ENCODE data around the gene IQSEC3. TPM values are rescaled to one million over a fixed set of nuclear protein-coding genes. Genes with fewer than 3 reads are reported as not detected.

IQSEC3 gene
- total RNA-seq, 2 experiments from 2014 or later = not detected

DNA sequence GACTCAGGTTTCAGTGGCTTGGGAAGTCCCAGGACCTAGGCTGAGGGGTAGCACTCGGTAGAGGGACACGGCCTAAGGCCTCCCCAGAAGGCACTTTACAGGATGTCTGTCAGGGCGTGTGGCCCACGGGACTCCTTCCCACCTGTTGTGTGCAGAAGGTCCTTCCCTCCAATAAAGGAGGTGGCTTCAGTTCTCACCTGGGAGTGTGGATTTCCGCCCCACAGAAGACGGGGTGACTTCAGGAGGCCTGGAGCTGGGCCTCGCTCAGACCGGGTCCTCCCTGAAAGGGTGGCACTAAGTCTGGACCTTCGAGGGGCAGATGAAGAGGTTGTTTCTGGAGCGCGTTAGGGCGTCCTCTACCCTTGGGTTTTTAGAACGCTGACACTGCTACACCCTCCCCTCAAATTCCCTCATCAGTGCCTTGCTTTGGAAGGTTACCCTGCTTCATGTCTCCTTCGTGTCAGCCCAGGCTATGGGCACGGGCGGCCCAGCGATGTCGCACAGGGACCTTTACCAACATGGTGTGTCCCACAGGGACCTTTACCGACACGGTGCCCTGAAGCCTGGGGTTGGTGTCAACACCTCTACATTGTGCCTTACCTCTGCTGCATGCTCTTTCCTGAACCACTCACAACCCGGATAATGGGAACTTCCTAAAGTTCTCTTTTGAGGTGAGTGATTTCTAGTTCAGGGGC lies 140.3 kb downstream of the IQSEC3 start:
- peaks cover 39% of the 10 kb centered on the region for H3K27me3 Mint-ChIP-seq
- POLR2A ChIA-PET = no interaction called here
- no peak overlapping the region for H3K4me3 Mint-ChIP-seq
- H3K27ac Mint-ChIP-seq = no peak overlapping the region
- H3K9me3 Mint-ChIP-seq (ENCODE audit: low read depth) = no peaks in the 10 kb centered on the region
- no peak for ATAC-seq
- DNase-seq = no peak
- H3K36me3 Mint-ChIP-seq (ENCODE audit: low read depth) = no peaks in the 10 kb centered on the region
- CTCF ChIA-PET = no interaction called here
- H3K4me1 Mint-ChIP-seq = no peaks in the 10 kb centered on the region
- intact Hi-C loops (cut with DNase I, micrococcal nuclease) = no loop called here

DNA sequence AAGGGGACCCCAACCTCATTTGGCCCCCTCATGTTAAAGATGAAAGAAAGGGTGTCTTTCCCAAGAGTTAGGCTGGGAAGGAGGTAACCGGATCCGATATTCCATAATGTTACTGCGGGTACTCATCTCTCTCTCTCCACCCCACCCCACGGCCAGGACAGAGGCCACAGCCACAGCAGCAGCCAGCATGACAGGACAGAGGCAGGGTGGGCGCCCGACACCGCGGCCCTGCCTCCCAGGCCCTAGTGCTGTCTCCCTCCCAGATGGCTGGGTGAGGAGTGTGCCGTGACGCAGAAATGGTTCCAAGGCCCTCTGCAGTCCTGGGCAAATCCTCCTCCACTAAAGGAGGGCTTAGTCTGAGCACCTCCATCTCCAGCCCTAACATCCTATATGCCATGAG lies 141.2 kb downstream of the IQSEC3 start:
- Mint-ChIP-seq H3K4me3 (no peak overlapping the region), H3K4me1 (no peaks in the 10 kb centered on the region), H3K27ac (no peak overlapping the region), H3K36me3 (ENCODE audit: low read depth) (no peaks in the 10 kb centered on the region), H3K27me3 (peaks cover 36% of the 10 kb centered on the region), H3K9me3 (ENCODE audit: low read depth) (no peaks in the 10 kb centered on the region)
- DNase-seq = no peak
- no peak for ATAC-seq
- ChIA-PET POLR2A (no interaction called here), CTCF (no interaction called here)
- intact Hi-C loops (cut with DNase I, micrococcal nuclease) = no loop called here

DNA sequence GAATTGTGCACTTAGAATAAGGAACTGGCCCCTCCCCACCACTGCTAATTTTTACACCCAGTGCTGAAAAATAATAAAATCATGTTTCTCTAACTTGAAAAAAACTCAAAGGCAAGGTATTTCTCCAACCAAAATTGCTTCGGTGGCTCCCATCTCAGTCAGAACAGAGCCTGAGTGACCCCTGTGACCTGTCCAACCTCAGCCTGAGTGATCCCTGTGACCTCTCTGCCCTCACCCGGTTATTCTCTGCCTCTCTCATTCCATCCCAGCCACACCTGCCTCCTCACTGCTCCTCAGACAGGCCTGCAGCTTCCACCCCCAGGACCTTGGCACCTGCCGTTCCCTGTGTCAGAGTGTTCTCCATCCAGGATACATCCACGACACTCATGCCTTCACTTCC lies 142.2 kb downstream of the IQSEC3 start:
- no peaks in the 10 kb centered on the region for H3K36me3 Mint-ChIP-seq (ENCODE audit: low read depth)
- ChIA-PET POLR2A (no interaction called here), CTCF (no interaction called here)
- no peak overlapping the region for H3K4me3 Mint-ChIP-seq
- intact Hi-C loops (cut with DNase I, micrococcal nuclease) = no loop called here
- H3K9me3 Mint-ChIP-seq (ENCODE audit: low read depth) = no peaks in the 10 kb centered on the region
- H3K4me1 Mint-ChIP-seq = no peaks in the 10 kb centered on the region
- no peak for ATAC-seq
- peaks cover 42% of the 10 kb centered on the region for H3K27me3 Mint-ChIP-seq
- no peak for DNase-seq
- no peak overlapping the region for H3K27ac Mint-ChIP-seq

GRCh38 chr12:209246-209645 lies 142.7 kb downstream of the IQSEC3 start:
- Mint-ChIP-seq H3K27ac (no peak overlapping the region), H3K36me3 (ENCODE audit: low read depth) (no peaks in the 10 kb centered on the region)
- intact Hi-C loops (cut with DNase I, micrococcal nuclease) = no loop called here

DNA sequence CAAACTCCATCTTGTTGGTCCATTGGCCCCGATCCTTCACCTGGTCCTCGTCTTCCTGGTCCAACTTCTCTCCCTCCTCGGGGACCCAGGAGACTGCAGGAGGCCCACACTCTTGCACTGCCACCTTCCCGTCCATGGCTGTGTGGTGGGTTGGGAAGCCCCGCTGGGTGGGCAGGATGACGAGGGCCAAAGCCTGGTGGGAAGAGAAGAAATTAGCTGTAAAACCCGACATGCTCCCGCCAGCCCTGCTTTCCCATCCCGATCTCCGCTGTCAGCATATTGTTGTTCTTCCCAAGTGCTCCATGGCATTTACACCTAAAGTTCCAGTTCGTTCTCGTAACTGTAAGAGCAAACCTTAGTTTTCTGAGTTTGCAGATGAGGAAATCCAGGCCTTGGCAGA lies 143.3 kb downstream of the IQSEC3 start:
- intact Hi-C loops (cut with DNase I, micrococcal nuclease) = no loop called here
- ATAC-seq (no peak), DNase-seq (no peak)
- H3K9me3 Mint-ChIP-seq (ENCODE audit: low read depth) = no peaks in the 10 kb centered on the region
- ChIA-PET POLR2A (no interaction called here), CTCF (no interaction called here)
- peaks cover 40% of the 10 kb centered on the region for H3K27me3 Mint-ChIP-seq
- H3K27ac Mint-ChIP-seq = no peak overlapping the region
- H3K4me3 Mint-ChIP-seq = no peak overlapping the region
- H3K36me3 Mint-ChIP-seq (ENCODE audit: low read depth) = no peaks in the 10 kb centered on the region
- H3K4me1 Mint-ChIP-seq = no peaks in the 10 kb centered on the region

More at GRCh38 chr12:209246-209645, 142.7 kb downstream of the IQSEC3 start:
- Mint-ChIP-seq H3K4me3 (no peak overlapping the region), H3K4me1 (no peaks in the 10 kb centered on the region), H3K27me3 (peaks cover 42% of the 10 kb centered on the region), H3K9me3 (ENCODE audit: low read depth) (no peaks in the 10 kb centered on the region)
- DNase-seq = no peak
- ATAC-seq = no peak
- ChIA-PET CTCF (no interaction called here), POLR2A (no interaction called here)

GRCh38 chr12:210277-211141 lies 143.9 kb downstream of the IQSEC3 start:
- Mint-ChIP-seq H3K27ac (no peak overlapping the region), H3K4me1 (no peaks in the 10 kb centered on the region), H3K4me3 (no peak overlapping the region), H3K27me3 (peaks cover 36% of the 10 kb centered on the region), H3K9me3 (ENCODE audit: low read depth) (no peaks in the 10 kb centered on the region), H3K36me3 (ENCODE audit: low read depth) (no peaks in the 10 kb centered on the region)
- ChIA-PET POLR2A (no interaction called here), CTCF (no interaction called here)
- no peak for DNase-seq
- ATAC-seq = no peak
- intact Hi-C loops (cut with DNase I, micrococcal nuclease) = no loop called here

DNA sequence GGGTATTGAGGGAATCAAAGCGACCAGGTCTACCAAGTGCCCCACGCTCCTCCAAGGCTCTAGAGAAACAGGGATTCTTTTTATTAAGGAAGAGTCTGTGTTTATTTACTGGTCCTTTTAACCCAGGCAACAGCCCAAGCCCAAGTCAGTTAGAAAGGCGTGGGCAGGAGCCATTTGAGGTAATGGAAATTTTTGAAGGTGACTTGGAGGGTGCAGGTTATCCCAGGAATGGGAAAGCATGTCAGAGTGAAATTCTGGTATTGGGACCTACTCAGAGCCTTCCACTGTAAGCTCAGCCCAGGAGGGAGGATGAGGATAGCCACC lies 144.5 kb downstream of the IQSEC3 start:
- ChIA-PET CTCF (no interaction called here), POLR2A (no interaction called here)
- Mint-ChIP-seq H3K4me1 (no peaks in the 10 kb centered on the region), H3K27me3 (peaks cover 32% of the 10 kb centered on the region), H3K9me3 (ENCODE audit: low read depth) (no peaks in the 10 kb centered on the region), H3K27ac (no peak overlapping the region), H3K36me3 (ENCODE audit: low read depth) (no peaks in the 10 kb centered on the region), H3K4me3 (no peak overlapping the region)
- no peak for DNase-seq
- no peak for ATAC-seq
- intact Hi-C loops (cut with DNase I, micrococcal nuclease) = no loop called here

DNA sequence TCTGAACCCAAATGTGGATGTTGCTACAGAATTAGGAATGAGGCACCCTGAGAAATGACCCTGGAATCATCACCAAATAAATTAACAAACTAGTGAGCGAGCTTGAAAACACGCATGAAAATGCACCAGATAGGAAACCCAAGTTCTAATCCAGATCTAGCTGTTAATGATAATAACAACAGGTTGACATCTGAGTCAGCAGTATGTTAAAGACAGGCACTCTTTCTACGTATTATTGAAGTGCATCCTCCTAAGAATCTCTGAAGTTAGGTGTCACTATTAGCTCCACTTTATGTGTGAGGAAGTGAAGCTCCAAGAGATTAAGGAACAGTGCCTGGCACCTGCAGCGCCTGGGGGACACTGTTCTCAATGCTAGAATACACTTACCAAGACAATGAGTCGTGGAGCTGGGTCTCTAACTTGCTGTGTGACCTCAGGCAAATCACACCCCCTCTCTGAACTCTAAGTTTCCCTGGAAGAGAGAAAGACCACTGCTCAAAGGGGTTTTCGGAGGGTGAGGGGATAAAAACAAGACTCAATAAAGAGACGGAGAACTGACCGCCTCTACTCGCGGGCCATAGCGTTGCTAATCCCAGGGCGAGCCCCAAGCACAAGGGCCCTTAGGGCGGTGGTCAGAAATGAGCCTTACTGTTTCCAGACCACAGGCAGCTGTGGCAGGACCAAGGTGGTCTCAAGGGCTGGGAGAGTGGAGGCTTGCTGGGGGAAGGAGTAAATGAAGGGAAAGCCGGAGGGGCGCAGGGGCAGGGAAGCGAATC lies 145.3 kb downstream of the IQSEC3 start:
- Mint-ChIP-seq H3K27ac (no peak overlapping the region), H3K4me3 (no peak overlapping the region), H3K27me3 (peaks cover 29% of the 10 kb centered on the region), H3K9me3 (ENCODE audit: low read depth) (no peaks in the 10 kb centered on the region), H3K4me1 (no peaks in the 10 kb centered on the region), H3K36me3 (ENCODE audit: low read depth) (no peaks in the 10 kb centered on the region)
- ChIA-PET POLR2A (no interaction called here), CTCF (interaction anchor here (0.6 to 1.1 kb wide), 4 partner anchors 8 to 122 kb away, joined by 3 read pairs; no protein-coding TSS in a partner anchor)
- intact Hi-C loops (cut with DNase I, micrococcal nuclease) = no loop called here
- ATAC-seq (no peak), DNase-seq (no peak)

- intact Hi-C loops (cut with DNase I, micrococcal nuclease) = no loop called here
- peaks cover 33% of the 10 kb centered on the region for H3K27me3 Mint-ChIP-seq
- no peak for ATAC-seq
- no peaks in the 10 kb centered on the region for H3K36me3 Mint-ChIP-seq (ENCODE audit: low read depth)
- no peak for DNase-seq
- no peaks in the 10 kb centered on the region for H3K4me1 Mint-ChIP-seq
- CTCF ChIA-PET = interaction anchor here (0.6 to 1.1 kb wide), 5 partner anchors 8 to 121 kb away, joined by 3 read pairs; no protein-coding TSS in a partner anchor
- H3K27ac Mint-ChIP-seq = no peak overlapping the region
- H3K4me3 Mint-ChIP-seq = no peak overlapping the region
- H3K9me3 Mint-ChIP-seq (ENCODE audit: low read depth) = no peaks in the 10 kb centered on the region
- POLR2A ChIA-PET = no interaction called here
Observed at GRCh38 chr12:212415-212714, 145.8 kb downstream of the IQSEC3 start.

DNA sequence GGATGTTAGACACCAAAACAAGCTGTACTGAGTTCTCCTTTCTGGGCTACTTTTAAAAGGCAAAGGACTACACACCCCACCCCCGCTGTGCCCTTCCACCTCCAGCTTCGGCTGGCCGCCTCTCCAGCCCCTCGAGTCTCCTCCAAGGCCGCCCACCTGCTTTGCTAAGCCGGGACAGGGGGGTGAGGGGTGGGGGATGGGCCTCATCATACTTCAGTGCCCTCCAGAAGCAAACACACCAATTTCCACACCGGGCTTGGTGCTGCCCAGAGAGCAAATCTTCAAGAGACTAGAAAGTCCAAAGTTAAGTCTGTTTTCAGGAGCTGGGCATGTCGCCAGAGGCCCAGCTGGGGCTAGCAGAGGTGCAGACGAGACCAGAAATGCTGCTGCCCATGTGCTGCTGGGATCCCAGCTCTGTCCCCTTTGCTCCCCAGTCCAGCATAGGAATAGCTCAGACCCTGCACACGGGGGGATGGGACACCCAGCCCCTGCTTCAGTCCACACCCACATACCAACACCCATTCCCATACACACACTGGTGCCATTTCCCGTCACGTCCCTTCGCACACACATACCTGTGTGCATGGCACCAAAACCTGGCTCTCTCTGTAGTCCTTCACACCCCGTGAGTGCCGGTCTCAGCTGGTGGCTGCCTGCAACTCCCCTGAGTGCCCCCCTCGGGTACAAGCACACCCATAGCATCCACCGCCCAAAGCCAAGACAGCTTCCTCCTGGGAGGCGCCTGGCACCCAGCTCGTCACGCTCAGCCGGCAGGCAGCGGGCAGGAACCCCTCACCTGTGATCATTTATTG lies 146.4 kb downstream of the IQSEC3 start:
- intact Hi-C loops (cut with DNase I, micrococcal nuclease) = no loop called here
- CTCF ChIA-PET = interaction anchor here (0.6 to 1.1 kb wide), 3 partner anchors 7 to 70 kb away, joined by 3 read pairs; no protein-coding TSS in a partner anchor

GRCh38 chr12:213527-213932 lies 147.0 kb downstream of the IQSEC3 start:
- H3K4me3 Mint-ChIP-seq = no peak overlapping the region
- no peaks in the 10 kb centered on the region for H3K9me3 Mint-ChIP-seq (ENCODE audit: low read depth)
- DNase-seq (no peak), ATAC-seq (no peak)
- no peak overlapping the region for H3K27ac Mint-ChIP-seq
- H3K27me3 Mint-ChIP-seq = peaks cover 30% of the 10 kb centered on the region
- no peaks in the 10 kb centered on the region for H3K4me1 Mint-ChIP-seq
- H3K36me3 Mint-ChIP-seq (ENCODE audit: low read depth) = no peaks in the 10 kb centered on the region
- ChIA-PET CTCF (no interaction called here), POLR2A (no interaction called here)
- intact Hi-C loops (cut with DNase I, micrococcal nuclease) = no loop called here

More for the DNA sequence above, 146.4 kb downstream of the IQSEC3 start:
- DNase-seq = no peak
- Mint-ChIP-seq H3K27ac (no peak overlapping the region), H3K36me3 (ENCODE audit: low read depth) (no peaks in the 10 kb centered on the region), H3K27me3 (peaks cover 31% of the 10 kb centered on the region), H3K9me3 (ENCODE audit: low read depth) (no peaks in the 10 kb centered on the region), H3K4me1 (no peaks in the 10 kb centered on the region), H3K4me3 (no peak overlapping the region)
- POLR2A ChIA-PET = no interaction called here
- ATAC-seq = no peak
